ENCODE results near the gene CTSW. TPM values are rescaled to one million over a fixed set of nuclear protein-coding genes. Genes with fewer than 3 reads are reported as not detected.

The CTSW gene
- total RNA-seq, 1 experiment from 2014 or later: not detected

DNA sequence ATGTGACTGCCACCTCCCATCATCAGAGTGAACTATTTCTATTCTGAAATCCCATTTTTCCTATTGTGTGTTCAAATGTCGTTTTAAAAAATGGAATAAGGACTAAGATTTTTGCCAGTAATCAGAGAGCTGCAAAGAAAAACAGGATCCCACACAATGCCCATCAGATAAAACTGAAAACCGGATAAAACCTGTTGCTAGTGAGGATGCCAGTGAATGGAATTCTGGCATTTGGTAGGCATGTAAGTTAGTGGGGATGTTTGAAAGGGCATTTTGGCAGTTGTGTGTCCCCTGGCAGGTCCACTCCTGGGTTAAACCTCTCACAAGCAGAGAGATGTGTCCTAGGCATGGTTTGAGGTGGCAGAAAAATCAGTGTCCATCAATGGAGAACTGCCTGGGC, 45.8 kb downstream of the CTSW start:
- no peak for TF ChIP-seq TCF7L2 (IDR thresholded peaks at IDR 0.05; ENCODE audit: low read depth, low read length)
- no peak for TF ChIP-seq SIN3A (IDR thresholded peaks at IDR 0.05; ENCODE audit: borderline replicate concordance, insufficient read depth, low read depth, low read length)
- no peak for TF ChIP-seq POLR2AphosphoS5 (IDR thresholded peaks at IDR 0.05; ENCODE audit: low read depth, low read length)
- TF ChIP-seq, protein P1, sequence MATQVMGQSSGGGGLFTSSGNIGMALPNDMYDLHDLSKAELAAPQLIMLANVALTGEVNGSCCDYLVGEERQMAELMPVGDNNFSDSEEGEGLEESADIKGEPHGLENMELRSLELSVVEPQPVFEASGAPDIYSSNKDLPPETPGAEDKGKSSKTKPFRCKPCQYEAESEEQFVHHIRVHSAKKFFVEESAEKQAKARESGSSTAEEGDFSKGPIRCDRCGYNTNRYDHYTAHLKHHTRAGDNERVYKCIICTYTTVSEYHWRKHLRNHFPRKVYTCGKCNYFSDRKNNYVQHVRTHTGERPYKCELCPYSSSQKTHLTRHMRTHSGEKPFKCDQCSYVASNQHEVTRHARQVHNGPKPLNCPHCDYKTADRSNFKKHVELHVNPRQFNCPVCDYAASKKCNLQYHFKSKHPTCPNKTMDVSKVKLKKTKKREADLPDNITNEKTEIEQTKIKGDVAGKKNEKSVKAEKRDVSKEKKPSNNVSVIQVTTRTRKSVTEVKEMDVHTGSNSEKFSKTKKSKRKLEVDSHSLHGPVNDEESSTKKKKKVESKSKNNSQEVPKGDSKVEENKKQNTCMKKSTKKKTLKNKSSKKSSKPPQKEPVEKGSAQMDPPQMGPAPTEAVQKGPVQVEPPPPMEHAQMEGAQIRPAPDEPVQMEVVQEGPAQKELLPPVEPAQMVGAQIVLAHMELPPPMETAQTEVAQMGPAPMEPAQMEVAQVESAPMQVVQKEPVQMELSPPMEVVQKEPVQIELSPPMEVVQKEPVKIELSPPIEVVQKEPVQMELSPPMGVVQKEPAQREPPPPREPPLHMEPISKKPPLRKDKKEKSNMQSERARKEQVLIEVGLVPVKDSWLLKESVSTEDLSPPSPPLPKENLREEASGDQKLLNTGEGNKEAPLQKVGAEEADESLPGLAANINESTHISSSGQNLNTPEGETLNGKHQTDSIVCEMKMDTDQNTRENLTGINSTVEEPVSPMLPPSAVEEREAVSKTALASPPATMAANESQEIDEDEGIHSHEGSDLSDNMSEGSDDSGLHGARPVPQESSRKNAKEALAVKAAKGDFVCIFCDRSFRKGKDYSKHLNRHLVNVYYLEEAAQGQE (IDR thresholded peaks at IDR 0.05; ENCODE audit: insufficient read depth in 1 of 2, low read depth in 2 of 2, low read length in 1 of 2): no peak
- TF ChIP-seq, protein P2, sequence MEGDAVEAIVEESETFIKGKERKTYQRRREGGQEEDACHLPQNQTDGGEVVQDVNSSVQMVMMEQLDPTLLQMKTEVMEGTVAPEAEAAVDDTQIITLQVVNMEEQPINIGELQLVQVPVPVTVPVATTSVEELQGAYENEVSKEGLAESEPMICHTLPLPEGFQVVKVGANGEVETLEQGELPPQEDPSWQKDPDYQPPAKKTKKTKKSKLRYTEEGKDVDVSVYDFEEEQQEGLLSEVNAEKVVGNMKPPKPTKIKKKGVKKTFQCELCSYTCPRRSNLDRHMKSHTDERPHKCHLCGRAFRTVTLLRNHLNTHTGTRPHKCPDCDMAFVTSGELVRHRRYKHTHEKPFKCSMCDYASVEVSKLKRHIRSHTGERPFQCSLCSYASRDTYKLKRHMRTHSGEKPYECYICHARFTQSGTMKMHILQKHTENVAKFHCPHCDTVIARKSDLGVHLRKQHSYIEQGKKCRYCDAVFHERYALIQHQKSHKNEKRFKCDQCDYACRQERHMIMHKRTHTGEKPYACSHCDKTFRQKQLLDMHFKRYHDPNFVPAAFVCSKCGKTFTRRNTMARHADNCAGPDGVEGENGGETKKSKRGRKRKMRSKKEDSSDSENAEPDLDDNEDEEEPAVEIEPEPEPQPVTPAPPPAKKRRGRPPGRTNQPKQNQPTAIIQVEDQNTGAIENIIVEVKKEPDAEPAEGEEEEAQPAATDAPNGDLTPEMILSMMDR (IDR thresholded peaks at IDR 0.05): no peak

DNA sequence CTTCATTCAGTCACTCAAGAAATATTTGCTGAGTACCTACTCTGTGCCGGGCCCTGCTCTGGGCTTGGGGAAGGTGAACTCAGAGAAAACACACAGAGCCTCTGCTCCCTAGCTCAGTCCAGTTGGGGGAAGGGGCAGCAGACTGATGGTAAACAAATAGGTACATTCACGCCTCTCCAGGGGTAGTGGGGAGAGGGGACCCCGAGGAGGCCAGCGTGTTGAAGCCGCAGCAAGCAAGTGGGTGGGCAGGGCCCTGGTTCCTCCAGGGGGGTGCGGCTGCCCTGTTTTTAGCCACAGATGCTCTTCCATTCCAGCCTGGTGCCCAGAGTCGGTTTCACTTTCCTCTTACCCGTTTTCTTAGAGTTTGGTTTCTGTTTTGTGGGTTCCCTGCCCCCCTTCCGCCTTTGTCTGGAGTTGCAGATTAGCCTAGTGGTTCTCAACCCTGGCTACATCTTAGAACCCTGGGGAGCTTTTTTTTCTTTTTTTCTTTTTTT, 48.3 kb downstream of the CTSW start:
- no peaks in the 10 kb centered on the region for H3K9me3 ChIP-seq (ENCODE audit: control insufficient read depth, insufficient read depth, low read depth, low read length)
- no peak overlapping the region for H3K27ac ChIP-seq (ENCODE audit: low read length)
- TF ChIP-seq TCF7L2 (IDR thresholded peaks at IDR 0.05; ENCODE audit: low read depth, low read length): no peak
- TF ChIP-seq POLR2AphosphoS5 (IDR thresholded peaks at IDR 0.05; ENCODE audit: low read depth, low read length): peak; percentile 40; the same call in 1 of the 2 replicates
- no TSS peak for BruUV-seq (replicated peaks)
- in situ Hi-C loops (cut with HindIII; ENCODE audit: low pct_unique_long_range_greater_than_20kb, low sequenced_read_pairs): no loop called here
- no peak overlapping the region for H3K4me3 ChIP-seq (ENCODE audit: low read depth in 2 of 2, low read length in 2 of 2)
- POLR2A ChIA-PET: no interaction called here
- peaks cover 14% of the 10 kb centered on the region for H3K4me1 ChIP-seq (ENCODE audit: control insufficient read depth, insufficient read depth, low read length)
- H3K27me3 ChIP-seq (ENCODE audit: control insufficient read depth, insufficient read depth, low read length): no peaks in the 10 kb centered on the region
- CTCF ChIA-PET: interaction anchor here (0.7 kb wide), 1 partner anchor 22 kb away, joined by 3 read pairs; no protein-coding TSS in a partner anchor
- ATAC-seq (peak; percentile 31), DNase-seq (ENCODE audit: low read depth, low spot score) (no peak)
- intact Hi-C loops (cut with micrococcal nuclease; ENCODE audit: unreplicated experiment): no loop called here
- H3K36me3 ChIP-seq (ENCODE audit: control insufficient read depth, insufficient read depth, low read length): no peaks in the 10 kb centered on the region

More for the DNA sequence above, 45.8 kb downstream of the CTSW start:
- no peaks in the 10 kb centered on the region for H3K9me3 ChIP-seq (ENCODE audit: control insufficient read depth, insufficient read depth, low read depth, low read length)
- ATAC-seq: no peak
- no peaks in the 10 kb centered on the region; the same call in 1 of the 2 replicates for H3K36me3 ChIP-seq (ENCODE audit: control insufficient read depth, insufficient read depth, low read length)
- POLR2A ChIA-PET: no interaction called here
- H3K4me1 ChIP-seq (ENCODE audit: control insufficient read depth, insufficient read depth, low read length): peaks cover 16% of the 10 kb centered on the region
- no peak for DNase-seq (ENCODE audit: low read depth, low spot score)
- in situ Hi-C loops (cut with HindIII; ENCODE audit: low pct_unique_long_range_greater_than_20kb, low sequenced_read_pairs): no loop called here
- H3K4me3 ChIP-seq (ENCODE audit: low read depth in 2 of 2, low read length in 2 of 2): no peak overlapping the region
- intact Hi-C loops (cut with micrococcal nuclease; ENCODE audit: unreplicated experiment): no loop called here
- no peaks in the 10 kb centered on the region for H3K27me3 ChIP-seq (ENCODE audit: control insufficient read depth, insufficient read depth, low read length)
- no TSS peak for BruUV-seq (replicated peaks)
- no peak overlapping the region for H3K27ac ChIP-seq (ENCODE audit: low read length)
- CTCF ChIA-PET: no interaction called here

DNA sequence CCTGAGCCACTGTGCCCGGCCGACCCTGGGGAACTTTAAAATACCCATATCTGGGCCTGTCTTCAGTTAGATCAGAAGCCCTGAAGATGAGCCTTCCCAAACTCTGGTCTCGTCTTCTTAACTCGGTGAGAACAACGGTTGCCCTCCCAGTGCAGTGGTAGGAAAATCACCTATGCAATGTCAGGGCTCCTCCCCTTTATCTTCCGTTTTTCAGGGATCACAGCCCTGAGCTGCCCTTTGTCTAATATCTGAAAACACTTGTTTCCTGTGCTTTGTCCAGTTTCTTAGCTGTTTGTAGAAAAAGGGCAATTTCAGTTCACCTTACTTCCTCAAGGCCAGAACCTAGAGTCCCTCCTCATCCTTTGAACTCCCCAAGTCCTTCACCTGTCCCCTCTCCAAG, 49.0 kb downstream of the CTSW start:
- CTCF ChIA-PET: no interaction called here
- no peaks in the 10 kb centered on the region for H3K9me3 ChIP-seq (ENCODE audit: control insufficient read depth, insufficient read depth, low read depth, low read length)
- in situ Hi-C loops (cut with HindIII; ENCODE audit: low pct_unique_long_range_greater_than_20kb, low sequenced_read_pairs): no loop called here
- H3K4me1 ChIP-seq (ENCODE audit: control insufficient read depth, insufficient read depth, low read length): peaks cover 14% of the 10 kb centered on the region
- no peak overlapping the region for H3K27ac ChIP-seq (ENCODE audit: low read length)
- intact Hi-C loops (cut with micrococcal nuclease; ENCODE audit: unreplicated experiment): no loop called here
- BruUV-seq (replicated peaks): no TSS peak
- H3K36me3 ChIP-seq (ENCODE audit: control insufficient read depth, insufficient read depth, low read length): no peaks in the 10 kb centered on the region
- ATAC-seq (no peak), DNase-seq (ENCODE audit: low read depth, low spot score) (no peak)
- no peaks in the 10 kb centered on the region for H3K27me3 ChIP-seq (ENCODE audit: control insufficient read depth, insufficient read depth, low read length)
- TF ChIP-seq, protein P1 (IDR thresholded peaks at IDR 0.05; ENCODE audit: insufficient read depth in 1 of 2, low read depth in 2 of 2, low read length in 1 of 2): no peak
- TF ChIP-seq SIN3A (IDR thresholded peaks at IDR 0.05; ENCODE audit: borderline replicate concordance, insufficient read depth, low read depth, low read length) (no peak), TCF7L2 (IDR thresholded peaks at IDR 0.05; ENCODE audit: low read depth, low read length) (no peak), POLR2AphosphoS5 (IDR thresholded peaks at IDR 0.05; ENCODE audit: low read depth, low read length) (no peak)
- TF ChIP-seq, protein P2 (IDR thresholded peaks at IDR 0.05): no peak
- H3K4me3 ChIP-seq (ENCODE audit: low read depth in 2 of 2, low read length in 2 of 2): no peak overlapping the region
- POLR2A ChIA-PET: interaction anchor here (0.6 kb wide), 1 partner anchor 76 kb away, joined by 4 read pairs; no protein-coding TSS in a partner anchor

Data from Panc1 (cell line).